H9 (cell line): ENCODE results near the gene C10orf105. TPM values are rescaled to one million over a fixed set of nuclear protein-coding genes. Genes with fewer than 3 reads are reported as not detected.

Experiments
- DNase-seq: peaks from one replicate; pipeline ENCODE4 v3.0.0-alpha.2; 2017
- H2AFZ ChIP-seq: one replicate; pipeline ENCODE4 v1.6.1; 2013; ENCODE audit warnings: mild to moderate bottlenecking, low read length, control low read depth, moderate library complexity
- H2AK5ac ChIP-seq: 2 replicates; pipeline ENCODE4 v1.6.1; 2013; ENCODE audit warnings: low read length, control low read depth, mixed read lengths; ENCODE audit not compliant: insufficient read length
- H2BK120ac ChIP-seq: one replicate; pipeline ENCODE4 v1.6.1; 2013; ENCODE audit warnings: low read depth, mild to moderate bottlenecking, low read length, control low read depth, inconsistent platforms; ENCODE audit not compliant: poor library complexity, severe bottlenecking
- H2BK12ac ChIP-seq: 2 replicates; pipeline ENCODE4 v1.6.1; 2013; ENCODE audit warnings: low read length, control low read depth, mixed read lengths, low read depth; ENCODE audit not compliant: insufficient read length
- H2BK15ac ChIP-seq: 2 replicates; pipeline ENCODE4 v1.6.1; 2013; ENCODE audit warnings: low read depth, low read length, control low read depth
- H2BK20ac ChIP-seq: one replicate; pipeline ENCODE4 v1.6.1; 2013; ENCODE audit warnings: low read depth, mild to moderate bottlenecking, low read length, control low read depth, inconsistent platforms; ENCODE audit not compliant: poor library complexity, severe bottlenecking
- H2BK5ac ChIP-seq: 2 replicates; pipeline ENCODE4 v1.6.1; 2013; ENCODE audit warnings: low read length, control low read depth, mixed read lengths; ENCODE audit not compliant: insufficient read length
- H3K14ac ChIP-seq: 2 replicates; pipeline ENCODE4 v1.6.1; 2013; ENCODE audit warnings: low read length, control low read depth; ENCODE audit not compliant: insufficient read depth
- H3K18ac ChIP-seq: 2 replicates; pipeline ENCODE4 v1.6.1; 2013; ENCODE audit warnings: low read depth, mild to moderate bottlenecking, mixed read lengths, low read length, control low read depth; ENCODE audit not compliant: insufficient read length
- H3K23ac ChIP-seq: 2 replicates; pipeline ENCODE4 v1.6.1; 2013; ENCODE audit warnings: low read length, control low read depth, mixed read lengths, low read depth; ENCODE audit not compliant: insufficient read length
- H3K23me2 ChIP-seq: 2 replicates; pipeline ENCODE4 v1.6.1; 2013; ENCODE audit warnings: low read depth, mild to moderate bottlenecking, mixed read lengths, low read length, control low read depth; ENCODE audit not compliant: insufficient read length, poor library complexity, severe bottlenecking
- H3K27ac ChIP-seq: 2 replicates; pipeline ENCODE4 v1.5.1; 2013; ENCODE audit warnings: low read length, control low read depth, mixed read lengths, low read depth; ENCODE audit not compliant: insufficient read length
- H3K27me3 ChIP-seq: 2 replicates; pipeline ENCODE4 v1.6.1; 2013; ENCODE audit warnings: low read length, control low read depth, inconsistent platforms; ENCODE audit not compliant: insufficient read depth
- H3K4ac ChIP-seq: 2 replicates; pipeline ENCODE4 v1.6.1; 2013; ENCODE audit warnings: low read depth, mild to moderate bottlenecking, control low read depth, inconsistent platforms, low read length, moderate library complexity
- H3K4me1 ChIP-seq: 2 replicates; pipeline ENCODE4 v1.6.1; 2013; ENCODE audit warnings: low read length, control low read depth, inconsistent platforms; ENCODE audit not compliant: insufficient read depth
- H3K4me2 ChIP-seq: 2 replicates; pipeline ENCODE4 v1.6.1; 2013; ENCODE audit warnings: low read length, control low read depth, mixed read lengths; ENCODE audit not compliant: insufficient read length, insufficient read depth
- H3K56ac ChIP-seq: 2 replicates; pipeline ENCODE4 v1.6.1; 2013; ENCODE audit warnings: low read depth, mild to moderate bottlenecking, mixed read lengths, low read length, control low read depth; ENCODE audit not compliant: insufficient read length
- H3K79me1 ChIP-seq: 2 replicates; pipeline ENCODE4 v1.6.1; 2013; ENCODE audit warnings: low read depth, mild to moderate bottlenecking, moderate library complexity, low read length, control low read depth, inconsistent platforms; ENCODE audit not compliant: insufficient read depth, poor library complexity, severe bottlenecking
- H3K79me2 ChIP-seq: 2 replicates; pipeline ENCODE4 v1.6.1; 2013; ENCODE audit warnings: low read length, control low read depth, inconsistent platforms; ENCODE audit not compliant: insufficient read depth
- H3K9ac ChIP-seq: 2 replicates; pipeline ENCODE4 v1.6.1; 2013; ENCODE audit warnings: low read length, control low read depth, mixed read lengths; ENCODE audit not compliant: insufficient read length; ENCODE audit errors: extremely low read depth
- H3K9me3 ChIP-seq: one replicate; pipeline ENCODE4 v1.6.1; 2013; ENCODE audit warnings: low read depth, low read length, inconsistent platforms; ENCODE audit not compliant: control insufficient read depth
- H3T11ph ChIP-seq: one replicate; pipeline ENCODE4 v1.6.1; 2013; ENCODE audit warnings: mild to moderate bottlenecking, low read length, control low read depth, inconsistent platforms
- H4K20me1 ChIP-seq: one replicate; pipeline ENCODE4 v1.6.1; 2013; ENCODE audit not compliant: control insufficient read depth, insufficient read length, insufficient read depth
- H4K5ac ChIP-seq: 2 replicates; pipeline ENCODE4 v1.6.1; 2013; ENCODE audit warnings: low read depth, mild to moderate bottlenecking, mixed read lengths, low read length, control low read depth; ENCODE audit not compliant: insufficient read length
- H4K8ac ChIP-seq: replicated peaks from 2 replicates; pipeline ENCODE4 v1.6.1; 2013; ENCODE audit warnings: low read length, control low read depth, mixed read lengths, low read depth; ENCODE audit not compliant: insufficient read length
- H4K91ac ChIP-seq: 2 replicates; pipeline ENCODE4 v1.6.1; 2013; ENCODE audit warnings: low read depth, mild to moderate bottlenecking, moderate library complexity, mixed read lengths, low read length, control low read depth; ENCODE audit not compliant: insufficient read length
- H3K27ac Mint-ChIP-seq, 3 experiments: 2 replicates in 2 of 3; 3 replicates in 1 of 3; pipeline ENCODE4 v1.8.0; 2020 to 2021; ENCODE audit warnings: mixed read lengths in 3 of 3, mild to moderate bottlenecking in 1 of 3, moderate library complexity in 1 of 3
- H3K27me3 Mint-ChIP-seq: 2 replicates; pipeline ENCODE4 v1.8.0; 2021; ENCODE audit warnings: low read depth, mild to moderate bottlenecking, moderate library complexity, mixed read lengths
- H3K36me3 Mint-ChIP-seq, 3 experiments: 2 replicates in 2 of 3; 3 replicates in 1 of 3; pipeline ENCODE4 v1.8.0; 2020 to 2021; ENCODE audit warnings: low read depth in 3 of 3, mixed read lengths in 3 of 3; ENCODE audit not compliant: insufficient read depth in 1 of 3
- H3K4me1 Mint-ChIP-seq, 2 experiments: 2 replicates each; pipeline ENCODE4 v1.8.0; 2020; ENCODE audit warnings: mixed read lengths in 2 of 2
- H3K4me3 Mint-ChIP-seq, 2 experiments: 2 replicates in 1 of 2; 3 replicates in 1 of 2; pipeline ENCODE4 v1.8.0; 2020 to 2021; ENCODE audit warnings: mild to moderate bottlenecking in 2 of 2, mixed read lengths in 2 of 2, moderate library complexity in 1 of 2
- H3K9me3 Mint-ChIP-seq, 2 experiments: 2 replicates in 1 of 2; 3 replicates in 1 of 2; pipeline ENCODE4 v1.8.0; 2020; ENCODE audit warnings: mild to moderate bottlenecking in 2 of 2, mixed read lengths in 2 of 2, moderate library complexity in 1 of 2
- WGBS: extraction: QIAGEN DNeasy Blood & Tissue Kit; methylation state at CpG from one replicate; pipeline ENCODE4 v1.1.7; 2013; ENCODE audit warnings: missing lambda C conversion rate, low lambda C conversion rate, mixed read lengths; ENCODE audit not compliant: insufficient read length; ENCODE audit errors: extremely low coverage; 5-methylcytosine and 5-hydroxymethylcytosine counted together
- total RNA-seq: library from RNA; stranded (reverse); gene quantifications from 2 replicates; pipeline ENCODE4 v1.2.1, GENCODE V29; 2021
- TF ChIP-seq, protein P1 (sequence below): fragments of 200-600 bp; sonication (generic); conservative IDR thresholded peaks from 3 replicates; pipeline ENCODE4 v1.8.0; 2021; ENCODE audit warnings: antibody characterized with exemption, mild to moderate bottlenecking

C10orf105 gene
- total RNA-seq, 1 experiment from 2014 or later: 0.26 TPM

DNA sequence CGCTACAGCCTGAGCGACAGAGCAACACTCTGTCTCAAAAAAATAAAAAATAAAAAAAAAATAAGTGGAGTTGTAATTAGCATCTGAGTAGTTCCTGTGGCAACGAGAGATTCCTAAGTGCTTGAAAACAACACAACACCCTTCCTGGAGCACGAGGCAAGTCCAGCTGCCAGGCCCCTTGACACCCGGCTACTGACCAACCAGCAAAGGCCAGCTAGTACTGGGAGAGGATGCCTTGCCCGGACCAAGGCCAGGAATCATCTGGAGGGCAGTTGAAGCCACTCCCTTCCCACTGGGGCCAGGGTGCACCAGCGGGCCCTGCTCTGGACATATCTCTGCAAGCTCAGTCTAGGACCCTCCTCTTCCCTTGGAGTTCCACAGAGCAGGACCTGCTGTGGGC is 536 bp downstream of the C10orf105 start:
- Histone ChIP-seq H3K4me1 (no peaks in the 10 kb centered on the region), H3K79me1 (no peaks in the 10 kb centered on the region), H3K23me2 (no peaks in the 10 kb centered on the region), H3K14ac (no peak overlapping the region), H3K27me3 (no peaks in the 10 kb centered on the region; the same call in 1 of the 2 replicates), H4K91ac (no peak overlapping the region), H3K18ac (peak overlapping the region; percentile 11), H3K4me2 (no peak overlapping the region), H2BK5ac (no peak overlapping the region), H4K20me1 (no peaks in the 10 kb centered on the region), H4K5ac (no peak overlapping the region), H3K9ac (no peak overlapping the region), H2BK120ac (no peak overlapping the region), H3K56ac (no peak overlapping the region), H4K8ac (no peak overlapping the region), H2AK5ac (no peak overlapping the region), H3T11ph (no peak overlapping the region), H3K4ac (no peak overlapping the region), H2BK20ac (no peak overlapping the region), H2BK15ac (no peak overlapping the region), H2BK12ac (peak overlapping the region; percentile 15), H3K9me3 (no peaks in the 10 kb centered on the region), H3K79me2 (no peaks in the 10 kb centered on the region), H2AFZ (no peak overlapping the region), H3K27ac (no peak overlapping the region), H3K23ac (no peak overlapping the region)
- no peaks in the 10 kb centered on the region for H3K9me3 Mint-ChIP-seq
- H3K4me3 Mint-ChIP-seq: no peak overlapping the region; a peak in 1 of 5 replicates
- TF ChIP-seq, protein P1, sequence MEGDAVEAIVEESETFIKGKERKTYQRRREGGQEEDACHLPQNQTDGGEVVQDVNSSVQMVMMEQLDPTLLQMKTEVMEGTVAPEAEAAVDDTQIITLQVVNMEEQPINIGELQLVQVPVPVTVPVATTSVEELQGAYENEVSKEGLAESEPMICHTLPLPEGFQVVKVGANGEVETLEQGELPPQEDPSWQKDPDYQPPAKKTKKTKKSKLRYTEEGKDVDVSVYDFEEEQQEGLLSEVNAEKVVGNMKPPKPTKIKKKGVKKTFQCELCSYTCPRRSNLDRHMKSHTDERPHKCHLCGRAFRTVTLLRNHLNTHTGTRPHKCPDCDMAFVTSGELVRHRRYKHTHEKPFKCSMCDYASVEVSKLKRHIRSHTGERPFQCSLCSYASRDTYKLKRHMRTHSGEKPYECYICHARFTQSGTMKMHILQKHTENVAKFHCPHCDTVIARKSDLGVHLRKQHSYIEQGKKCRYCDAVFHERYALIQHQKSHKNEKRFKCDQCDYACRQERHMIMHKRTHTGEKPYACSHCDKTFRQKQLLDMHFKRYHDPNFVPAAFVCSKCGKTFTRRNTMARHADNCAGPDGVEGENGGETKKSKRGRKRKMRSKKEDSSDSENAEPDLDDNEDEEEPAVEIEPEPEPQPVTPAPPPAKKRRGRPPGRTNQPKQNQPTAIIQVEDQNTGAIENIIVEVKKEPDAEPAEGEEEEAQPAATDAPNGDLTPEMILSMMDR: no peak
- no peak for DNase-seq
- peak overlapping the region in 1 of 3 experiments; percentile 89; a peak in 1 of 7 replicates for H3K27ac Mint-ChIP-seq
- H3K36me3 Mint-ChIP-seq: no peaks in the 10 kb centered on the region; a peak in 1 of 7 replicates
- H3K27me3 Mint-ChIP-seq: peaks cover 22% of the 10 kb centered on the region
- H3K4me1 Mint-ChIP-seq: peaks cover 5 to 23% of the 10 kb centered on the region in 2 experiments; a peak in 3 of 4 replicates
- no CpG with 5 or more reads among the region's 7 CpGs for WGBS
